GM12872 (cell line): Measurements from ENCODE around the gene PDP2.

Experiments
- TF ChIP-seq, protein P1 (sequence below): IDR thresholded peaks from 3 replicates; pipeline ENCODE4 v1.5.1; 2011; ENCODE audit warnings: low read depth, mild to moderate bottlenecking, low read length, moderate library complexity; ENCODE audit not compliant: insufficient read depth

PDP2 gene

DNA sequence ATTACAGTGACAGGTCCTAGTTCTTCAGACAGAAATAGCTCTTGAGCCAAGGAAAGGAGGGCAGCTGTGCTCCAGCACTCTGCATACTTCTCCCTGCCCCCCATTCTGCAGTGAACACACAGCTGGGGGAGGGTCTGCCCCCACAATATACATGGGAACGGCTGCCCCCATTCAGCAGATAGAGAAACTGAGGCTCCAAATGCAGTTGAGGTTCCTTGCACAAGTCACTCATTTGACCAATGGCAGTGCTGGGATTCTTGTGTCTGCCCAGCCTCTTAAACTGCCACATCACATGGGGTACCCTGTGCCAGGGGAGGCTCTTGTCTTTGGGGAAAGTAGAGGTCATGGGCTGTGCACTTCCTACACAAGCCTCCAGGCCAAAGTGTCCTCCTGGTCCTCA lies 10.9 kb upstream of the PDP2 start:
- TF ChIP-seq, protein P1, sequence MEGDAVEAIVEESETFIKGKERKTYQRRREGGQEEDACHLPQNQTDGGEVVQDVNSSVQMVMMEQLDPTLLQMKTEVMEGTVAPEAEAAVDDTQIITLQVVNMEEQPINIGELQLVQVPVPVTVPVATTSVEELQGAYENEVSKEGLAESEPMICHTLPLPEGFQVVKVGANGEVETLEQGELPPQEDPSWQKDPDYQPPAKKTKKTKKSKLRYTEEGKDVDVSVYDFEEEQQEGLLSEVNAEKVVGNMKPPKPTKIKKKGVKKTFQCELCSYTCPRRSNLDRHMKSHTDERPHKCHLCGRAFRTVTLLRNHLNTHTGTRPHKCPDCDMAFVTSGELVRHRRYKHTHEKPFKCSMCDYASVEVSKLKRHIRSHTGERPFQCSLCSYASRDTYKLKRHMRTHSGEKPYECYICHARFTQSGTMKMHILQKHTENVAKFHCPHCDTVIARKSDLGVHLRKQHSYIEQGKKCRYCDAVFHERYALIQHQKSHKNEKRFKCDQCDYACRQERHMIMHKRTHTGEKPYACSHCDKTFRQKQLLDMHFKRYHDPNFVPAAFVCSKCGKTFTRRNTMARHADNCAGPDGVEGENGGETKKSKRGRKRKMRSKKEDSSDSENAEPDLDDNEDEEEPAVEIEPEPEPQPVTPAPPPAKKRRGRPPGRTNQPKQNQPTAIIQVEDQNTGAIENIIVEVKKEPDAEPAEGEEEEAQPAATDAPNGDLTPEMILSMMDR, result no peak

DNA sequence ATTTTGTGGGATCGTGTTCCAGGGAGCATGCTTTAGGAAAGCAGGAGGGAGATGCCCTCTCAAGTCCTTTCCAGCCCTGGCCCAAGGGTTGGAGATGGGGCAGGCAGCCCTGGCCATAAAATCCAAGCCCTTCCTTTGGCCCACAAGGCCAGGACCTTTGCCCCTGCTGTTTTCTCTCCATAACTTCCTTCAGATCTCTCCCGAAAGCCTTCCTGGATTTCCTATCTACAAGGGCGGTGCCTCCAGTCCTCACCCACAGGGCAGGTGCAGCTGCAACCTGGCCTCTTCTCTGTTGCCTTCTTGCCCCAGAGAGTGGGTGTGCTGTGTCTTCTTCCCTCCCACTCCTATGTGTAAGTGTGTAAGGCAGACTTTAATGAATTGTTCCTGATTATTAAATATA lies 8.5 kb upstream of the PDP2 start:
- TF ChIP-seq, protein P1, result no peak

DNA sequence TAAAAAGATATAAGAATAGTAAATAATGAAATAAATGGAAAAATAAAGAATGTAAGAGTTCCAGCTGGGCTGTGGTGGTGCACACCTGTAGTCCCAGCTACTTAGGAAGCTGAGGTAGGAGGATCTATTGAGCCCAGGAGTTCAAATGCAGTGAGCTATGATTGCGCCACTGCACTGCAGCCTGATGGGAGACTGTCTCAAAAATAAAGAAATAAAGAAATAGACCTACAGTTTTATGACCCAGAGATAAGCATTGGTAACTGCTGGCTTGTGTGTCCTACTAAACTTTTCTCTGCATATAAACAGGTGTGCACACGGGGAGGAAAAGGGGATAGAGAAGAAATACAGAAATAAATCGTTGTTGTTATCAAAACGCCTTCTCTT lies 7.8 kb upstream of the PDP2 start:
- TF ChIP-seq, protein P1, result no peak

GRCh38 chr16:66872943-66873684 lies 7.2 kb upstream of the PDP2 start:
- TF ChIP-seq, protein P1, result peak; percentile 97

DNA sequence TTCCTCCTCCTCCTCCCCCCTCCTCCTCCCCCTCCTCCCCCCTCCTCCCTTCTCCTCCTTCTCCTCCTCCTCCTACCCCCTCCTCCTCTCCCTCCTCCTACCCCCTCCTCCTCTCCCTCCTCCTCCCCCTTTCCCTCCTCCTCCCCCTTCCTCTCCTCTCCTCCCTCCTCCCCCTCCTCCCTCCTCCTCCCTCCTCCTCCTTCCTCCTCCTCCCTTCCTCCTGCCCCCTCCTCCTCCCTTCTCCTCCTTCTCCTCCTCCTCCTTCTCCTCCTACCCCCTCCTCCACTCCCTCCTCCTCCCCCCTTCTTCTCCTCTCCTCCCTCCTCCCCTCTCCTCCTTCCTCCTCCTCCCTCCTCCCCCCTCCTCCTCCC lies 6.6 kb upstream of the PDP2 start:
- TF ChIP-seq, protein P1, result no peak

GRCh38 chr16:66874079-66874775 lies 6.1 kb upstream of the PDP2 start:
- TF ChIP-seq, protein P1, result no peak

DNA sequence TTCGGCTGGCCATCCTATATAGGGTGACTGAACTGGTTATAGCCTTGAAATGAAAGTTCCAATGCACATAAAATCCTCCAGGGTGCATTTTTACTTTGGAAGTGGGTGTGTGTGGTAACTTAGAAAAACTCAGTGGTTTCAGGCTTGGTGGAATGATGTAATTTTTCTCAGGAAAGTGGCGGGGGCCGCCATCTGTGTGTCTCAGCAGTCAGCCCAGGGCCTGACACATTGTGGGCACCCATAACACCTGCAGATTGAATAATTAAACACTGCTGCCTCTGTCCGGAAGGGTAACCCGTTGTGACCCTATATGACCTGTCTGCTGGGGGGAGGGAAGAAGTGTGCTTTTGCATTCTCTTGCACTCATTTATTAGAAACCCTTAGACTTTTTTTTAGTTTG lies 2.2 kb upstream of the PDP2 start:
- TF ChIP-seq, protein P1, result no peak
